ENCODE measurements around the gene RPF1.

GRCh38 chr1:84480650-84481049 is 1.6 kb downstream of the RPF1 start:
- TF ChIP-seq CTCF (IDR thresholded peaks at IDR 0.05): no peak
- no peak for TF ChIP-seq EP300 (IDR thresholded peaks at IDR 0.05)

Measured in gastroesophageal sphincter (tissue), 3 donors.